NB4 (cell line): Measurements from ENCODE around the gene EXOC3.
A peak's percentile ranks its signal among the peaks of the same experiment; 100 is the strongest.

Source experiments
- MYC ChIP-seq: IDR thresholded peaks from 2 replicates; pipeline ENCODE4 v1.6.1; 2011; ENCODE audit warnings: low read depth, low read length
- POLR2A ChIP-seq: IDR thresholded peaks from 2 replicates; pipeline ENCODE4 v1.6.1; 2011; ENCODE audit warnings: mild to moderate bottlenecking; ENCODE audit not compliant: insufficient read length; ENCODE audit errors: extremely low read depth
- TF ChIP-seq, protein P1 (sequence below): IDR thresholded peaks from one replicate; pipeline ENCODE4 v1.5.1; 2012; ENCODE audit warnings: low read depth, low read length
- TF ChIP-seq, protein P2 (sequence below): IDR thresholded peaks from 2 replicates; pipeline ENCODE4 v1.6.1; 2011; ENCODE audit warnings: low read depth, low read length

DNA sequence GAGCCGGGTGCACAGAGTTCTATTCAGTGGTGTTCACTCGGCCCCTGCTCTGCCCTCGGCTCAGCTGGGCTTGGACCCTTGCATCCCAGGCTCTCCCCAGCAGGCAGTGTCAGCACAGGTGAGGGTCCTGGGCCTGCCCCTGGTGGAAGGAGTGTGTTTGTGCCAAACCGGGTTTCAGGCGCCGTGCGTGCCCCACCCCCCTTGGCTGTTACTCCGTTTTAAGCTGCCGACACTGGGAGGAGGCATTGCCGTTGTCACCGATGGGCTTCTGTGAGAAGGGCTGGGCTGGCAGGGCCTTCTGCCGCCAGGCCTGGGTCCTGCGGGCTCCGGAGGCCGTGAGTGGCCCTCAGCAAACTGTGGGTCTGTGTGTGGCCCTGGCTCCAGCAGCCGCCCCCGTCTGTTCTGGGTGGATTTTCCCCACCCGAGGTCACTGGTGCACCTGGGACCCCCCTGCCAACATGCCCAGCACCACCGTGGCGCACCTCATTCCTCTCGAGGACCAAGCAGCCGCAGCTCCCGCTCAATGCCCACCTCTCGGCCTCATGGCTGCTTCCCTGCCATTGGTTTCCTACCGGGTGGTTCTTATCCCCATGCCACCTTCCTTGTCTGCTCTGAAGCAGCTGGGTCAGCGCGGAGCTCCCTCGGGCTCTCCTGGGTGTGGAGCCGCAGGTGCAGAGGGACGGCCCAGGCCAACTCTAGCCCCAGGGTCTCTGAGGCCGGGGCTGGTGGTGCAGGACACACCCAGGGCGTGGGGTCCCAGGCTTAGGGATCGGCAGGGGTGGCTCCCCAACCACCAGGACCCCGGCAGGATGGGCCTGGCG lies 44.3 kb upstream of the EXOC3 start:
- TF ChIP-seq, protein P1, sequence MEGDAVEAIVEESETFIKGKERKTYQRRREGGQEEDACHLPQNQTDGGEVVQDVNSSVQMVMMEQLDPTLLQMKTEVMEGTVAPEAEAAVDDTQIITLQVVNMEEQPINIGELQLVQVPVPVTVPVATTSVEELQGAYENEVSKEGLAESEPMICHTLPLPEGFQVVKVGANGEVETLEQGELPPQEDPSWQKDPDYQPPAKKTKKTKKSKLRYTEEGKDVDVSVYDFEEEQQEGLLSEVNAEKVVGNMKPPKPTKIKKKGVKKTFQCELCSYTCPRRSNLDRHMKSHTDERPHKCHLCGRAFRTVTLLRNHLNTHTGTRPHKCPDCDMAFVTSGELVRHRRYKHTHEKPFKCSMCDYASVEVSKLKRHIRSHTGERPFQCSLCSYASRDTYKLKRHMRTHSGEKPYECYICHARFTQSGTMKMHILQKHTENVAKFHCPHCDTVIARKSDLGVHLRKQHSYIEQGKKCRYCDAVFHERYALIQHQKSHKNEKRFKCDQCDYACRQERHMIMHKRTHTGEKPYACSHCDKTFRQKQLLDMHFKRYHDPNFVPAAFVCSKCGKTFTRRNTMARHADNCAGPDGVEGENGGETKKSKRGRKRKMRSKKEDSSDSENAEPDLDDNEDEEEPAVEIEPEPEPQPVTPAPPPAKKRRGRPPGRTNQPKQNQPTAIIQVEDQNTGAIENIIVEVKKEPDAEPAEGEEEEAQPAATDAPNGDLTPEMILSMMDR: peak; percentile 5
- TF ChIP-seq POLR2A: peak; percentile 18
- TF ChIP-seq, protein P2, sequence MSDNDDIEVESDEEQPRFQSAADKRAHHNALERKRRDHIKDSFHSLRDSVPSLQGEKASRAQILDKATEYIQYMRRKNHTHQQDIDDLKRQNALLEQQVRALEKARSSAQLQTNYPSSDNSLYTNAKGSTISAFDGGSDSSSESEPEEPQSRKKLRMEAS: peak; percentile 34; the same call in 1 of the 2 replicates
- TF ChIP-seq MYC: peak; percentile 17; the same call in 1 of the 2 replicates
